ENCODE data around the gene NRP2.

NRP2 gene

DNA sequence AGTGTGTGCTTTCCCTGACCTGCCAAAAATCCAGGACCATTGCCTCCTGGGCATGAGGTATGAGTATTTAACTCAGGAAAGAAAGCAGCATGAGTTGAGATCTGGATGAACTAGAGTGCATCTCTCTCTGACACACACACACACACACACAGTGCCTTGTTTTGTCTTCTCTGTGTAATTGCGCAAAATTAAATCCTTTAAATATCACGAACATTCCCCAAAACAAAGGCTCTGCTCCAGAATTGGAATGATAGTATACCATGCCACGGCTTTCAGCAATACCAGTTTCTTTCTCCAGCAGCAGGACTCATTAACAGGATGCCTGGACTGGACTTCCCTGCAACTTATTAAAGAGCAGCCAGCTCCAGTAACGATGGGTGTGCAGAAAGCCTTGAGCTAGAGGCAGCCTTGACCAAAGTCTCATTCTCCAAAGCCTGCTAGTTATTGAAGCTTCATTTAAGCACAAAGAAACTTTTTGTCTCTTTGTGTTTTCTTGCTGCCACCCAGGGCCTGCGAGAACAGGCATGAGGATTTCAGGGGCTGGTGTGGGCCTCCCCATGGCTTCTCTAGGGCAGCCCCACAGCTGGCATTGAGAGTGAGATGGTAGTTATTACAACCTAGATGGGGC lies 101.7 kb downstream of the NRP2 start:
- peaks cover 65% of the 10 kb centered on the region for H3K4me1 ChIP-seq (ENCODE audit: insufficient read depth, low read length, poor library complexity, severe bottlenecking)
- no peaks in the 10 kb centered on the region for H3K9me3 ChIP-seq (ENCODE audit: insufficient read depth, low read depth, low read length)
- peaks cover 20% of the 10 kb centered on the region for H3F3A ChIP-seq (ENCODE audit: low read depth)
- no peak overlapping the region for H3K4me3 ChIP-seq (ENCODE audit: low read length, poor library complexity, severe bottlenecking)
- no peaks in the 10 kb centered on the region for H3K9me2 ChIP-seq (replicated peaks; ENCODE audit: low read depth, low read length)
- H3K79me2 ChIP-seq (ENCODE audit: insufficient read depth, low read length): no peaks in the 10 kb centered on the region
- H3K9ac ChIP-seq (ENCODE audit: low read depth, low read length, poor library complexity, severe bottlenecking): peak overlapping the region; percentile 68
- TF ChIP-seq, protein P1, sequence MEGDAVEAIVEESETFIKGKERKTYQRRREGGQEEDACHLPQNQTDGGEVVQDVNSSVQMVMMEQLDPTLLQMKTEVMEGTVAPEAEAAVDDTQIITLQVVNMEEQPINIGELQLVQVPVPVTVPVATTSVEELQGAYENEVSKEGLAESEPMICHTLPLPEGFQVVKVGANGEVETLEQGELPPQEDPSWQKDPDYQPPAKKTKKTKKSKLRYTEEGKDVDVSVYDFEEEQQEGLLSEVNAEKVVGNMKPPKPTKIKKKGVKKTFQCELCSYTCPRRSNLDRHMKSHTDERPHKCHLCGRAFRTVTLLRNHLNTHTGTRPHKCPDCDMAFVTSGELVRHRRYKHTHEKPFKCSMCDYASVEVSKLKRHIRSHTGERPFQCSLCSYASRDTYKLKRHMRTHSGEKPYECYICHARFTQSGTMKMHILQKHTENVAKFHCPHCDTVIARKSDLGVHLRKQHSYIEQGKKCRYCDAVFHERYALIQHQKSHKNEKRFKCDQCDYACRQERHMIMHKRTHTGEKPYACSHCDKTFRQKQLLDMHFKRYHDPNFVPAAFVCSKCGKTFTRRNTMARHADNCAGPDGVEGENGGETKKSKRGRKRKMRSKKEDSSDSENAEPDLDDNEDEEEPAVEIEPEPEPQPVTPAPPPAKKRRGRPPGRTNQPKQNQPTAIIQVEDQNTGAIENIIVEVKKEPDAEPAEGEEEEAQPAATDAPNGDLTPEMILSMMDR (conservative IDR thresholded peaks at IDR 0.05; ENCODE audit: low read length): no peak
- TF ChIP-seq EZH2phosphoT487 (IDR thresholded peaks at IDR 0.05; ENCODE audit: borderline replicate concordance): no peak
- peak overlapping the region; percentile 61 for H3K4me2 ChIP-seq (ENCODE audit: low read depth, low read length, poor library complexity, severe bottlenecking)
- no peak overlapping the region; the same call in 1 of the 2 replicates for H2AFZ ChIP-seq (ENCODE audit: low read length)
- H4K20me1 ChIP-seq (ENCODE audit: insufficient read depth, low read length, poor library complexity, severe bottlenecking): no peaks in the 10 kb centered on the region
- no peaks in the 10 kb centered on the region for H3K36me3 ChIP-seq (ENCODE audit: insufficient read depth, low read length)
- H3K27me3 ChIP-seq (ENCODE audit: insufficient read depth, low read length, poor library complexity, severe bottlenecking): no peaks in the 10 kb centered on the region

DNA sequence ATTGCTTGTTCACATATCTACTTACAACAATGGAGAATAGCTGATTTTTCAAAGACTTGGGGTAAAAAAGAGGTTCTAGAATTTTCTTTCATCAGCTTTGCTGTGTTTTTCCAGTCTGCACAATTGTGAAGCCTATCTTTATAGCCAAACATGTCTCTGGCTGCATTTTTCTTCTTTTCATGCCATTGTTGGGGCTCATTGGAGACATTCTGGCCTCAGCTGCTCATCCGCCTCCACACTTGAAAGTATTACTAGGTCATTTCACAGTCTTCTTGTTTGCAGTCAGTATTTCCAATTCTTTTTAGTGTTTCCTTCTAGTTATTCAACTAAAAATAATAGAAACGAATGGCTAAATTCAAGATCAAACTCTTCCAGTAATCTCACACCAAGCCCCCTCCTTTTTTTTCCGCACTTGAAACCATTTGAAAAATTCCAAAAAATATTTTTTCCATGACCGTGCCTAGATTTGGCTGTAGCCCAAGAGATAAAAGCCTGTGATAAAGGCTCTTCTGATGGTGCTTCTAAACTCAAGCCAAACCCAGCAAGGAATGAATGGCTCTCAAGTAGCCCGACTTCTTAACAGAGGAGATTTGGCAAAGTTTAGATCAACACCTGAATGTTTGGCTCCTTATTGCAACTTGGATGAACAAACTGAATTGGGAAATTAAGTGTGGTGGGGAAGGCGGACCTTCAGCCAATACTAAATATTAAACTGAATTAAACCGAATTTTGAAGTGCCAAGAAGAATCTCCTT lies 103.4 kb downstream of the NRP2 start:
- Histone ChIP-seq H3K4me3 (ENCODE audit: low read length, poor library complexity, severe bottlenecking) (no peak overlapping the region), H3K9me2 (replicated peaks; ENCODE audit: low read depth, low read length) (no peaks in the 10 kb centered on the region), H2AFZ (ENCODE audit: low read length) (no peak overlapping the region), H3K9me3 (ENCODE audit: insufficient read depth, low read depth, low read length) (no peaks in the 10 kb centered on the region), H3F3A (ENCODE audit: low read depth) (peaks cover 20% of the 10 kb centered on the region), H3K4me2 (ENCODE audit: low read depth, low read length, poor library complexity, severe bottlenecking) (no peak overlapping the region), H3K27me3 (ENCODE audit: insufficient read depth, low read length, poor library complexity, severe bottlenecking) (no peaks in the 10 kb centered on the region), H3K36me3 (ENCODE audit: insufficient read depth, low read length) (no peaks in the 10 kb centered on the region), H4K20me1 (ENCODE audit: insufficient read depth, low read length, poor library complexity, severe bottlenecking) (no peaks in the 10 kb centered on the region), H3K9ac (ENCODE audit: low read depth, low read length, poor library complexity, severe bottlenecking) (no peak overlapping the region), H3K79me2 (ENCODE audit: insufficient read depth, low read length) (no peaks in the 10 kb centered on the region), H3K4me1 (ENCODE audit: insufficient read depth, low read length, poor library complexity, severe bottlenecking) (peaks cover 48% of the 10 kb centered on the region)
- no peak for TF ChIP-seq EZH2phosphoT487 (IDR thresholded peaks at IDR 0.05; ENCODE audit: borderline replicate concordance)
- TF ChIP-seq, protein P1 (conservative IDR thresholded peaks at IDR 0.05; ENCODE audit: low read length): no peak

DNA sequence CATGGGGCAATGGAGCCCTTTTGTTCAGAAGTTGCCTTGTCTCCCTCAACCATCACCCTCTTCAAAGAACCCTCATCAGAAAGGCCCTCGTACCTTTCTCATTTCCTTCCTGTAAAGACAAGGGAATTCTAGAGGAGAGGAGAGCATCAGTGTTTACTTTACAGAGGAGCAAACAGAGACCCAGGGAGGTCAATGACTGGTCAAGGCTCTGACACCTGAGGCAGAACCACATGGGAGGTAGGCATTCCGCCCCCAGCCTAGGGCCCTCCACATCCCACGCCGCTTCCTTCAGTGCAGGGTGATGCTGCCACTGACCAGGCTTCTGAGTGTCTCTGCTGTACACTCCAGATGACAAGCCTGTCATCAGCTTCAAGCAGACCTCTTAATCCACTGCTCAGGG lies 104.7 kb downstream of the NRP2 start:
- H2AFZ ChIP-seq (ENCODE audit: low read length): no peak overlapping the region
- peaks cover 8% of the 10 kb centered on the region; the same call in 1 of the 2 replicates for H3F3A ChIP-seq (ENCODE audit: low read depth)
- TF ChIP-seq EZH2phosphoT487 (IDR thresholded peaks at IDR 0.05; ENCODE audit: borderline replicate concordance): no peak
- TF ChIP-seq, protein P1 (conservative IDR thresholded peaks at IDR 0.05; ENCODE audit: low read length): no peak
- no peaks in the 10 kb centered on the region for H4K20me1 ChIP-seq (ENCODE audit: insufficient read depth, low read length, poor library complexity, severe bottlenecking)
- no peaks in the 10 kb centered on the region for H3K36me3 ChIP-seq (ENCODE audit: insufficient read depth, low read length)
- H3K9ac ChIP-seq (ENCODE audit: low read depth, low read length, poor library complexity, severe bottlenecking): no peak overlapping the region
- H3K4me2 ChIP-seq (ENCODE audit: low read depth, low read length, poor library complexity, severe bottlenecking): no peak overlapping the region
- H3K4me3 ChIP-seq (ENCODE audit: low read length, poor library complexity, severe bottlenecking): no peak overlapping the region
- H3K9me3 ChIP-seq (ENCODE audit: insufficient read depth, low read depth, low read length): no peaks in the 10 kb centered on the region
- no peaks in the 10 kb centered on the region for H3K79me2 ChIP-seq (ENCODE audit: insufficient read depth, low read length)
- H3K9me2 ChIP-seq (replicated peaks; ENCODE audit: low read depth, low read length): no peaks in the 10 kb centered on the region
- no peaks in the 10 kb centered on the region for H3K27me3 ChIP-seq (ENCODE audit: insufficient read depth, low read length, poor library complexity, severe bottlenecking)
- peaks cover 35% of the 10 kb centered on the region for H3K4me1 ChIP-seq (ENCODE audit: insufficient read depth, low read length, poor library complexity, severe bottlenecking)
